DND-41 (cell line): ENCODE data around the gene PTPRN2.

Experiments
- EZH2 ChIP-seq: IDR thresholded peaks from 3 replicates; pipeline ENCODE4 v1.6.1; 2012; ENCODE audit warnings: borderline replicate concordance, low read depth, mild to moderate bottlenecking, moderate library complexity, low read length, inconsistent platforms; ENCODE audit not compliant: severe bottlenecking
- TF ChIP-seq, protein P1 (sequence below): IDR thresholded peaks from 2 replicates; pipeline ENCODE4 v1.5.1; 2012; ENCODE audit warnings: borderline replicate concordance, low read length, moderate library complexity, mild to moderate bottlenecking; ENCODE audit not compliant: poor library complexity, severe bottlenecking; ENCODE audit errors: extremely low read depth

DNA sequence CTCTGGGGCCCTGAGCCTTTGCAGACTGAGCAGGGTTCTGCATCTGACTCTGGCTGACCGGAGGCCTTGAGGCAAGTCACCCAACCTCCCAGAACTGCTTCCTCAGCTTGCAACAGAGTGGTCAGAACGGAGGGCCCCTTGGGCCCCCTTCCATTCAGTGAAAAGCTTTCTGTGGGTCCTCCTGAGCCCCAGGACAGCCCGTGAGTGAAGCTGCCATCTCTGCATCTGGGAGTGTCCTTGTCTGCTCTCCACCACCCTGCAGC lies 1026.2 kb downstream of the PTPRN2 start:
- TF ChIP-seq, protein P1, sequence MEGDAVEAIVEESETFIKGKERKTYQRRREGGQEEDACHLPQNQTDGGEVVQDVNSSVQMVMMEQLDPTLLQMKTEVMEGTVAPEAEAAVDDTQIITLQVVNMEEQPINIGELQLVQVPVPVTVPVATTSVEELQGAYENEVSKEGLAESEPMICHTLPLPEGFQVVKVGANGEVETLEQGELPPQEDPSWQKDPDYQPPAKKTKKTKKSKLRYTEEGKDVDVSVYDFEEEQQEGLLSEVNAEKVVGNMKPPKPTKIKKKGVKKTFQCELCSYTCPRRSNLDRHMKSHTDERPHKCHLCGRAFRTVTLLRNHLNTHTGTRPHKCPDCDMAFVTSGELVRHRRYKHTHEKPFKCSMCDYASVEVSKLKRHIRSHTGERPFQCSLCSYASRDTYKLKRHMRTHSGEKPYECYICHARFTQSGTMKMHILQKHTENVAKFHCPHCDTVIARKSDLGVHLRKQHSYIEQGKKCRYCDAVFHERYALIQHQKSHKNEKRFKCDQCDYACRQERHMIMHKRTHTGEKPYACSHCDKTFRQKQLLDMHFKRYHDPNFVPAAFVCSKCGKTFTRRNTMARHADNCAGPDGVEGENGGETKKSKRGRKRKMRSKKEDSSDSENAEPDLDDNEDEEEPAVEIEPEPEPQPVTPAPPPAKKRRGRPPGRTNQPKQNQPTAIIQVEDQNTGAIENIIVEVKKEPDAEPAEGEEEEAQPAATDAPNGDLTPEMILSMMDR, result no peak
- TF ChIP-seq EZH2, result no peak
